GM23338 (cell line): ENCODE results near the gene ERH. TPM values are rescaled to one million over a fixed set of nuclear protein-coding genes. Genes with fewer than 3 reads are reported as not detected.

Experiments used
- ATAC-seq: fragments of 200-7000 bp; cut with Tn5 transposase; 3 replicates; pipeline ENCODE4 v1.9.1; 2020
- DNase-seq: peaks from one replicate; pipeline ENCODE4 v3.0.0-alpha.2; 2015; ENCODE audit warnings: low spot score
- H2AFZ ChIP-seq: fragments of 200-600 bp; sonication (generic); 2 replicates; pipeline ENCODE4 v1.8.0; 2016; ENCODE audit warnings: antibody characterized with exemption, mild to moderate bottlenecking, moderate library complexity
- H3F3A ChIP-seq: fragments of 200-600 bp; sonication (generic); replicated peaks from 2 replicates; pipeline ENCODE4 v1.8.0; 2017; ENCODE audit warnings: antibody characterized with exemption, mixed run types, low read depth
- H3K27ac ChIP-seq: fragments of 200-600 bp; sonication (generic); 2 replicates; pipeline ENCODE4 v1.6.1; 2016; ENCODE audit warnings: low read depth
- H3K27me3 ChIP-seq: fragments of 200-600 bp; sonication (generic); 2 replicates; pipeline ENCODE4 v1.8.0; 2016; ENCODE audit warnings: mild to moderate bottlenecking, mixed run types, moderate library complexity; ENCODE audit not compliant: insufficient read depth
- H3K36me3 ChIP-seq: fragments of 200-600 bp; sonication (generic); 2 replicates; pipeline ENCODE4 v1.8.0; 2016; ENCODE audit warnings: mild to moderate bottlenecking; ENCODE audit not compliant: insufficient read depth
- H3K4me1 ChIP-seq: fragments of 200-600 bp; sonication (generic); 2 replicates; pipeline ENCODE4 v1.8.0; 2016; ENCODE audit warnings: mild to moderate bottlenecking, moderate library complexity; ENCODE audit not compliant: insufficient read depth
- H3K4me2 ChIP-seq: fragments of 200-600 bp; sonication (generic); 2 replicates; pipeline ENCODE4 v1.7.1; 2017; ENCODE audit warnings: mixed run types
- H3K4me3 ChIP-seq: fragments of 200-600 bp; sonication (generic); 2 replicates; pipeline ENCODE4 v1.6.1; 2016; ENCODE audit warnings: mixed run types
- H3K79me2 ChIP-seq: fragments of 200-600 bp; sonication (generic); replicated peaks from 2 replicates; pipeline ENCODE4 v1.8.0; 2017; ENCODE audit warnings: mild to moderate bottlenecking; ENCODE audit not compliant: insufficient read depth
- H3K9me2 ChIP-seq: fragments of 200-600 bp; sonication (generic); 2 replicates; pipeline ENCODE4 v1.8.0; 2017; ENCODE audit not compliant: insufficient read depth
- H4K20me1 ChIP-seq: fragments of 200-600 bp; sonication (generic); replicated peaks from 2 replicates; pipeline ENCODE4 v1.8.0; 2017; ENCODE audit warnings: mild to moderate bottlenecking; ENCODE audit not compliant: insufficient read depth
- H3K27ac Mint-ChIP-seq: 2 replicates; pipeline ENCODE4 v1.8.0; 2020; ENCODE audit warnings: inconsistent platforms, mild to moderate bottlenecking, moderate library complexity, mixed read lengths
- H3K27me3 Mint-ChIP-seq: 3 replicates; pipeline ENCODE4 v1.8.0; 2022; ENCODE audit warnings: low read depth, mild to moderate bottlenecking, moderate library complexity, mixed read lengths, inconsistent platforms; ENCODE audit not compliant: insufficient read depth, poor library complexity
- H3K36me3 Mint-ChIP-seq: 3 replicates; pipeline ENCODE4 v1.8.0; 2021; ENCODE audit warnings: low read depth, mild to moderate bottlenecking, inconsistent platforms, moderate library complexity, mixed read lengths
- H3K4me1 Mint-ChIP-seq: 3 replicates; pipeline ENCODE4 v1.8.0; 2020; ENCODE audit warnings: mild to moderate bottlenecking, inconsistent platforms, mixed read lengths
- H3K4me3 Mint-ChIP-seq: 3 replicates; pipeline ENCODE4 v1.8.0; 2021; ENCODE audit warnings: moderate library complexity, mild to moderate bottlenecking, inconsistent platforms, mixed read lengths
- H3K9me3 Mint-ChIP-seq: 3 replicates; pipeline ENCODE4 v1.8.0; 2020; ENCODE audit warnings: moderate library complexity, mild to moderate bottlenecking, inconsistent platforms, mixed read lengths
- EZH2 ChIP-seq: fragments of 200-600 bp; sonication (generic); IDR thresholded peaks from one replicate; pipeline ENCODE4 v1.8.0; 2017; ENCODE audit warnings: antibody characterized with exemption, mild to moderate bottlenecking, low read depth; ENCODE audit not compliant: unreplicated experiment
- JUNB ChIP-seq: IDR thresholded peaks from one replicate; pipeline ENCODE4 v1.6.1; 2016; ENCODE audit warnings: antibody characterized with exemption; ENCODE audit not compliant: unreplicated experiment
- POLR2AphosphoS5 ChIP-seq: IDR thresholded peaks from 2 replicates; pipeline ENCODE4 v1.6.1; 2016; ENCODE audit warnings: antibody characterized with exemption, low read depth
- STAT1 ChIP-seq: IDR thresholded peaks from one replicate; pipeline ENCODE4 v1.6.1; 2016; ENCODE audit warnings: antibody characterized with exemption; ENCODE audit not compliant: unreplicated experiment
- ZNF114 ChIP-seq: fragments of 250-450 bp; sonication (Bioruptor Pico); IDR thresholded peaks from 2 replicates; pipeline ENCODE4 v1.5.0; 2020; ENCODE audit warnings: mild to moderate bottlenecking, moderate library complexity
- polyA plus RNA-seq: library from polyadenylated mRNA; unstranded; fragments of >200 nt; fragmentation: Nextera tagmentation; extraction: Ambion mirVana; gene quantifications from 2 replicates; pipeline ENCODE4 v1.2.1, GENCODE V29; 2016
- total RNA-seq: library from RNA; depleted of rRNA; stranded (reverse); fragments of >200 nt; shearing (Covaris generic); gene quantifications from 2 replicates; pipeline ENCODE4 v1.2.3, GENCODE V29; 2014
- TF ChIP-seq, protein P1 (sequence below): IDR thresholded peaks from one replicate; pipeline ENCODE4 v1.6.1; 2018; ENCODE audit warnings: antibody characterized with exemption; ENCODE audit not compliant: unreplicated experiment
- TF ChIP-seq, protein P2 (sequence below): IDR thresholded peaks from 2 replicates; pipeline ENCODE4 v1.6.1; 2016; ENCODE audit warnings: antibody characterized with exemption

Gene ERH
- total and polyA plus RNA-seq, 2 experiments from 2014 or later = 188 to 545 TPM

DNA sequence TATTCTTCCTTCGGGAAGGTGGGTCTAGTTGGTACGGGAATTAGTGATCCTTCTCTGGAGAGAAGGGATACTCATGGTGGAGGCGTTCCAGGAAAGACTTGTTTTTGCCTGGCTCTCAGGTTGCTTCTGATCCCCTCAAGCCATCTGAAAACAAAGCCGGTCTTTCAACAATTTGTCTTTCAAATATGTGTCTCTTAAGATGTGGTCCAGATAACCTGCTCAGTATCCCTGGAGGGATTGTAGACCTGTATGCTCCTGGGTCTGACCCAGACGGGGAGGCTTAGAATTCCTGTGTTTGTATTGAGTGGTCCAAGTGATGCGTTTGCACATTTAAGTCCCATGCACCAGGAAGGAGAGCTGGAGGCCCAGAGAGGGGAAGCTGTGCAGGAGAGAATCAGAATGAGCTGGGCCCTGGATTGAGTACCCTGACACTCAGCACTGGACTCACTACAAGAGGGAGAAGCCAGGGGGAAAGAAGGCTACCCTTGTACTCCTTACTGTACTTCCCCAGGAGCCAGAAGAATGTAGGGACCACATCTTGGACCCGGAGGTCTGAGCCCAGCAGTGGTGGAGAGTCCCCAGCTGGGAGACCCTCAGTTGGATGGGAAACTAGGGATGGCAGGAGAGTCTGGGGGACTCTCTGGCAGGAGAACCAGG, 40.4 kb downstream of the ERH start:
- Histone ChIP-seq H2AFZ (no peak overlapping the region), H3K4me3 (no peak overlapping the region), H3K36me3 (no peaks in the 10 kb centered on the region), H3K4me2 (no peak overlapping the region), H4K20me1 (no peaks in the 10 kb centered on the region), H3K9me2 (no peaks in the 10 kb centered on the region), H3K79me2 (no peaks in the 10 kb centered on the region), H3K4me1 (no peaks in the 10 kb centered on the region), H3F3A (no peaks in the 10 kb centered on the region), H3K27ac (no peak overlapping the region), H3K27me3 (no peaks in the 10 kb centered on the region)
- no peak for ATAC-seq
- H3K27me3 Mint-ChIP-seq = peaks cover 4% of the 10 kb centered on the region
- no peak for DNase-seq
- no peaks in the 10 kb centered on the region for H3K36me3 Mint-ChIP-seq
- H3K9me3 Mint-ChIP-seq = no peaks in the 10 kb centered on the region
- H3K4me1 Mint-ChIP-seq = peaks cover 7% of the 10 kb centered on the region
- TF ChIP-seq, protein P1, sequence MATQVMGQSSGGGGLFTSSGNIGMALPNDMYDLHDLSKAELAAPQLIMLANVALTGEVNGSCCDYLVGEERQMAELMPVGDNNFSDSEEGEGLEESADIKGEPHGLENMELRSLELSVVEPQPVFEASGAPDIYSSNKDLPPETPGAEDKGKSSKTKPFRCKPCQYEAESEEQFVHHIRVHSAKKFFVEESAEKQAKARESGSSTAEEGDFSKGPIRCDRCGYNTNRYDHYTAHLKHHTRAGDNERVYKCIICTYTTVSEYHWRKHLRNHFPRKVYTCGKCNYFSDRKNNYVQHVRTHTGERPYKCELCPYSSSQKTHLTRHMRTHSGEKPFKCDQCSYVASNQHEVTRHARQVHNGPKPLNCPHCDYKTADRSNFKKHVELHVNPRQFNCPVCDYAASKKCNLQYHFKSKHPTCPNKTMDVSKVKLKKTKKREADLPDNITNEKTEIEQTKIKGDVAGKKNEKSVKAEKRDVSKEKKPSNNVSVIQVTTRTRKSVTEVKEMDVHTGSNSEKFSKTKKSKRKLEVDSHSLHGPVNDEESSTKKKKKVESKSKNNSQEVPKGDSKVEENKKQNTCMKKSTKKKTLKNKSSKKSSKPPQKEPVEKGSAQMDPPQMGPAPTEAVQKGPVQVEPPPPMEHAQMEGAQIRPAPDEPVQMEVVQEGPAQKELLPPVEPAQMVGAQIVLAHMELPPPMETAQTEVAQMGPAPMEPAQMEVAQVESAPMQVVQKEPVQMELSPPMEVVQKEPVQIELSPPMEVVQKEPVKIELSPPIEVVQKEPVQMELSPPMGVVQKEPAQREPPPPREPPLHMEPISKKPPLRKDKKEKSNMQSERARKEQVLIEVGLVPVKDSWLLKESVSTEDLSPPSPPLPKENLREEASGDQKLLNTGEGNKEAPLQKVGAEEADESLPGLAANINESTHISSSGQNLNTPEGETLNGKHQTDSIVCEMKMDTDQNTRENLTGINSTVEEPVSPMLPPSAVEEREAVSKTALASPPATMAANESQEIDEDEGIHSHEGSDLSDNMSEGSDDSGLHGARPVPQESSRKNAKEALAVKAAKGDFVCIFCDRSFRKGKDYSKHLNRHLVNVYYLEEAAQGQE = no peak
- TF ChIP-seq EZH2 (no peak), ZNF114 (CRISPR knock-in tag) (no peak), JUNB (no peak), STAT1 (no peak), POLR2AphosphoS5 (no peak)
- TF ChIP-seq, protein P2, sequence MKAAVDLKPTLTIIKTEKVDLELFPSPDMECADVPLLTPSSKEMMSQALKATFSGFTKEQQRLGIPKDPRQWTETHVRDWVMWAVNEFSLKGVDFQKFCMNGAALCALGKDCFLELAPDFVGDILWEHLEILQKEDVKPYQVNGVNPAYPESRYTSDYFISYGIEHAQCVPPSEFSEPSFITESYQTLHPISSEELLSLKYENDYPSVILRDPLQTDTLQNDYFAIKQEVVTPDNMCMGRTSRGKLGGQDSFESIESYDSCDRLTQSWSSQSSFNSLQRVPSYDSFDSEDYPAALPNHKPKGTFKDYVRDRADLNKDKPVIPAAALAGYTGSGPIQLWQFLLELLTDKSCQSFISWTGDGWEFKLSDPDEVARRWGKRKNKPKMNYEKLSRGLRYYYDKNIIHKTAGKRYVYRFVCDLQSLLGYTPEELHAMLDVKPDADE = no peak
- H3K4me3 Mint-ChIP-seq = no peak overlapping the region
- H3K27ac Mint-ChIP-seq = no peak overlapping the region

DNA sequence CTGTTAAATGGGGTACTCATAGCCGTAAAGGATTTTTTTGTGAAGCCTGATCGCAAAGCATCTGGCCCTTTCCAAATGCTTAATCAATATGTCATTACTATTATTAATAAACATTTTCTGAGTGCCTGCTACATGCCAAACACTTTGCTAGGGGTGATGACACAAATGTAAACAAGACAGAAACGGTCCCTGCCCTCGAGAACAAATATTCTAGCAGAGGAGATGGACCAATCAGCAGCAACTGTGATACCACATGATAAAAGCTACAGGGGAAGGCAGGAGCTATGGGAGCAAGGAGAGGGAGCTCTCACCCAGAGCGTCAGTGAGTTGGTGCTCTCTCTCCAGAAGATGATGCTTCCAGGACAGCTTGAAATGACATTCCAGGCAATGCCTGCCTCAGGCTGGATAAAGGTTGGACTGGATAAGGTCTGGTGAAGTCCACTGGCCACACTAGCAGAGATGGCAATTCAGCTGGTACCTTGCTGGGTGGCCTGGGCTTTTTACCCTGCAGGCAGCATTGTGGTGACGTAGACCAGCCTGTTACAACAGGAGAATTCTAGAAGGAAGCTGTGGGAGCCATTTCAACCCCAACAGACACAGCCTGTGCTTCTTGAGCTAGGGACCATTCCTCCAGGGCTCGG, 41.1 kb downstream of the ERH start:
- H3K27me3 Mint-ChIP-seq = peaks cover 4% of the 10 kb centered on the region
- no peaks in the 10 kb centered on the region for H3K36me3 Mint-ChIP-seq
- H3F3A ChIP-seq = no peaks in the 10 kb centered on the region
- no peaks in the 10 kb centered on the region for H3K4me1 ChIP-seq
- H3K9me3 Mint-ChIP-seq = no peaks in the 10 kb centered on the region
- no peaks in the 10 kb centered on the region for H3K79me2 ChIP-seq
- ATAC-seq (no peak), DNase-seq (no peak)
- no peaks in the 10 kb centered on the region for H3K27me3 ChIP-seq
- peaks cover 7% of the 10 kb centered on the region for H3K4me1 Mint-ChIP-seq
- TF ChIP-seq, protein P2 = no peak
- TF ChIP-seq, protein P1 = no peak
- TF ChIP-seq POLR2AphosphoS5 = no peak
- TF ChIP-seq STAT1 = no peak
- no peak for TF ChIP-seq JUNB
- H2AFZ ChIP-seq = no peak overlapping the region
- H4K20me1 ChIP-seq = no peaks in the 10 kb centered on the region
- no peak overlapping the region for H3K27ac ChIP-seq
- no peak overlapping the region for H3K4me2 ChIP-seq
- H3K36me3 ChIP-seq = no peaks in the 10 kb centered on the region
- H3K9me2 ChIP-seq = no peaks in the 10 kb centered on the region
- no peak overlapping the region for H3K4me3 Mint-ChIP-seq
- no peak overlapping the region for H3K27ac Mint-ChIP-seq
- no peak overlapping the region for H3K4me3 ChIP-seq
